Measurements from ENCODE around the gene PDZD7.

The PDZD7 gene

DNA sequence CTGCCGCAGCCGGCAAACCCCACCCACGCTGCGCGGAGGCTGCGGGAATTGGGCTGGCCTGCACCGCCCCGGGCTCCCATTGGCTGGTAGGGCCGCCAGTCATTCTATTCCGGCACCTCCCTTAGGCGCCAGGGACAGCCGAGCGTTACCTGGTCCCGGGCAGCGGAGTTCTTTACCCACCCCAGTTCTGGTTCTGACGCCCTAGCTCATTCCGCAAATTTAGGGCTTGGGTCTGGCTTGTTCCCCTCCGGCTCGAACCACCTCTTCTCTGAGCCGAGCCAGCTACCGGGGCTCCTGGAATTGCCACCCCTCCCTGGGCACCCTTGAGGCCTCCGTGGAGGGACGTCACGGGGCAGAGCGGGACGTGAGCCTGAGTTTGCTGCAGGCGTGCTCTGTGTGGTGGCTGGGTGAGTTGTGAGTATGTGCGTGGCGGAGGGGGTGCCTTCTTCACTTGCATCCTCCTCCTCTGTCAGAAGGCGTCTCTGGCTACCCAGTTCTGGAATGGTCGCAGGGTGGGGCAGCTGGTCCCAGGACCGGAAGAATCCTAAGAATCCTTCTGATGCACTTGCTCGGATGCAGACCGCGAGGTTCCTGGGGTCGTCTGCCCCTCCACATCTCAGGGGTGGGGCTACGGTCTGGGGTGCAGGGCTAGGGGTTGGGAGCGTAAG, at the start of gene PDZD7, which contains the start of gene SFXN3:
Gene PDZD7, minus strand, starts transcription at position 2 of the 668 bp plus-strand sequence. CDS start 910 bp downstream, outside the sequence.
Gene SFXN3, plus strand, starts transcription at position 107 of the 668 bp plus-strand sequence. CDS start 3,461 bp downstream, outside the sequence.
- no peak for TF ChIP-seq CTCF (conservative IDR thresholded peaks at IDR 0.05; ENCODE audit: low read depth, low read length)
- peak; percentile 74 for DNase-seq (ENCODE audit: low read depth)
- peak within 1 kb of the TSS; percentile 84 for H3K4me3 ChIP-seq (ENCODE audit: low read length)

GRCh38 chr10:101079874-101080273, 48.9 kb upstream of the PDZD7 start:
- DNase-seq (ENCODE audit: low read depth), result no peak
- no peak overlapping the region for H3K4me3 ChIP-seq (ENCODE audit: low read length)
- TF ChIP-seq CTCF (conservative IDR thresholded peaks at IDR 0.05; ENCODE audit: low read depth, low read length), result no peak

DNA sequence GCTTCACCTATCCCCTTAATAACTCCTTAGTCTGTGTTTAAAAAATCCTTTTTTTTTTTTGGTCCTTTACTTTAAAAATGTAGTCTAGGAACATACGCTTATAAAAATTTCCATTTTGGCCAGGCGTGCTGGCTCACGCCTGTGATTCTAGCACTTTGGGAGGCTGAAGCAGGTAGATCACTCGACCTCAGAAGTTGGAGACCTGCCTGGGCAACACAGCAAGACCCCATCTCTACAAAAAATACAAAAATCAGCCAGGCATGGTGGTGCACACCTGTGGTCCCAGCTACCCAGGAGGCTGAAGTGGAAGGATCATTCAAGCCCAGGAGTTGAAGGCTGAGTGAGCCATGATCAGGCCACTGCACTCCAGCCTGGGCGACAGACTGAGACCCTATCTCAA, 45.7 kb upstream of the PDZD7 start:
- H3K4me3 ChIP-seq (ENCODE audit: low read length), result no peak overlapping the region
- DNase-seq (ENCODE audit: low read depth), result no peak
- TF ChIP-seq CTCF (conservative IDR thresholded peaks at IDR 0.05; ENCODE audit: low read depth, low read length), result no peak

DNA sequence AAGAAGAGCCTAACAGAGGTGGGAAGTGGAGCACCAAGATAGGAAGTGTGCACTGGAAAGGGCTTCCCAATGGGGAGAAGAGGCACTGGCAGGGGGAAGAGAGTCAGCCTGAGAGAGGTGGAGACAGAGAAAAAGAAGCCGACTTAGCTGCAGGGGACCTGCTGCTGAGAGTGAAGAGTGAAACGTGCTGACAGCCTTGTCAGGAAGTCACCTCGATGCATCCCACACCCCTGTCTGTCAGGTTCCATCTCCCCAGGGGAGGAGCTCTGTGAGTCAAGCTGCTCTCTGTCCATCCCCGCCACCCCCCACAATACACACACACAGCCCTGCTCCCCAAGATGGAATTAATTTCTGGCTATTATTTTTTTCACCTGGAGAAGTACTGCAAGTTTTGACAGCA, 44.8 kb upstream of the PDZD7 start:
- no peak for DNase-seq (ENCODE audit: low read depth)
- no peak for TF ChIP-seq CTCF (conservative IDR thresholded peaks at IDR 0.05; ENCODE audit: low read depth, low read length)

GRCh38 chr10:101073631-101074030, 42.7 kb upstream of the PDZD7 start:
- H3K4me3 ChIP-seq (ENCODE audit: low read length), result no peak overlapping the region
- DNase-seq (ENCODE audit: low read depth), result no peak
- no peak for TF ChIP-seq CTCF (conservative IDR thresholded peaks at IDR 0.05; ENCODE audit: low read depth, low read length)

More for the DNA sequence above, 44.8 kb upstream of the PDZD7 start:
- H3K4me3 ChIP-seq (ENCODE audit: low read length), result no peak overlapping the region

DNA sequence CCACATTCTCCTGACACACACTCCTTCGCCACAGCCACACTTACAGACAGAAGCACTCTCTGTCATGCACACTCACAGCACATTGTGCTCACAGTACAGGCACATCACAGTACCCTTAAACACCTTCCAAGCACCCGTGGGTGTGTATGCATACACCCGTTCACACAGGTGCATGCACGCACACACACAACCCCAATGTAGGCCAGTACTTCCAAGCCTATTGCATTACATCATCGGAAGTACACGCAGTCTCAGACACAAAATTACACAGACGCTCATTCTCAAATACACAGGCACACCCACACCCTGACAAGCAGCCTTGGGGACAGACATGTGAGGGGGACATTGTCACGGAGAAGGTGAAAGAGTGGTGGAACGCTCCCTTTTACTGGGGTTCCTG, 42.0 kb upstream of the PDZD7 start:
- no peak overlapping the region for H3K4me3 ChIP-seq (ENCODE audit: low read length)
- no peak for DNase-seq (ENCODE audit: low read depth)
- TF ChIP-seq CTCF (conservative IDR thresholded peaks at IDR 0.05; ENCODE audit: low read depth, low read length), result no peak

DNA sequence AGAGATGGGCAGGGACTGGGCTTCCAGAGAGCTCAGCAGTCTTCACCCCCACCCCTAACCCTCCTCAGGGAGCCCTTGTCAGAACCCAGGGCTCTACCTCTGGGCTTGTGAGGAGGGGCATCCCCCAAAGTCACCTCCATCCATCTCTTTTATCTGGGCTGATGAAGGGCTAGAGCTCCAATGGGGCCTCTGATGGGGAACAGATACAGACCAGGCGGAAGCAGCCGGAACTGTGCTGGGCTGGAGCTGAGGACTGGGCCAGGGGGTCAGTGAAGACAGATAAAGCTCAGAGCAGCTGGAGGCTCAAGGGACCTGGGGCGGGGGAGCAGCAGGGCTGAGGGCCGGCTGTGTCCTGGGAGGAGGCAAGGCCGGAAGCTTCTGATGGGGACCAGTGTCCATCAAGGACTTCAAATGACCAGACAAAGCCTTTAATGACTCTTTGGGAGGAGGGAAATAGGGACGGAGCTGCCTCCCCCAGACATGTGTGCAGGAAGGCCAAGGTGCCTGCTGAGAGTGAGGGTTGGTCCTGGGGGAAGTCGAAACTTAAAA, 41.0 kb upstream of the PDZD7 start:
- no peak for TF ChIP-seq CTCF (conservative IDR thresholded peaks at IDR 0.05; ENCODE audit: low read depth, low read length)
- H3K4me3 ChIP-seq (ENCODE audit: low read length), result no peak overlapping the region
- DNase-seq (ENCODE audit: low read depth), result no peak
